SK-N-SH (cell line): ENCODE measurements around the gene ABCD2. TPM values are rescaled to one million over a fixed set of nuclear protein-coding genes. Genes with fewer than 3 reads are reported as not detected.

Experiments used
- CTCF ChIA-PET: fragments of 300-600, 350-600 bp; formaldehyde crosslinking; extraction: SDS; loops from one replicate; lab custom pipeline; 2021; lab: Yijun Ruan, JAX
- POLR2A ChIA-PET: fragments of 350-600 bp; sonication (Branson Sonifier 250); formaldehyde crosslinking; extraction: SDS; loops from one replicate; lab custom pipeline; 2020; ENCODE audit warnings: antibody characterized with exemption, inconsistent platforms; lab: Yijun Ruan, JAX
- DNase-seq: peaks from one replicate; pipeline ENCODE4 v3.0.0; 2012
- H2AFZ ChIP-seq: fragments of 200-600 bp; sonication (generic); 2 replicates; pipeline ENCODE4 v1.8.1; 2016; ENCODE audit warnings: antibody characterized with exemption, mild to moderate bottlenecking, low read depth
- H3F3A ChIP-seq: fragments of 200-600 bp; sonication (generic); replicated peaks from 2 replicates; pipeline ENCODE3; 2016; ENCODE audit warnings: antibody characterized with exemption, mild to moderate bottlenecking; ENCODE audit not compliant: insufficient read depth
- H3K27ac ChIP-seq, 2 experiments: fragments of 200-500 bp in 1 of 2; fragments of 200-600 bp in 1 of 2; sonication (Bioruptor generic) in 1 of 2; sonication (generic), shearing (Covaris generic) in 1 of 2; 2 replicates each; pipeline versions ENCODE4 v1.5.1 to v1.6.1; 2014 to 2016; ENCODE audit warnings: low read depth in 2 of 2, inconsistent platforms in 1 of 2, low read length in 1 of 2, mild to moderate bottlenecking in 1 of 2, mixed read lengths in 1 of 2
- H3K27me3 ChIP-seq: fragments of 200-600 bp; sonication (generic), shearing (Covaris generic); 2 replicates; pipeline ENCODE4 v1.6.1; 2016; ENCODE audit warnings: mixed run types; ENCODE audit not compliant: insufficient read depth
- H3K36me3 ChIP-seq, 2 experiments: fragments of 200-500 bp in 1 of 2; fragments of 200-600 bp in 1 of 2; sonication (Bioruptor generic) in 1 of 2; sonication (generic) in 1 of 2; replicated peaks in 1 of 2; 2 replicates each; pipeline versions ENCODE3 to v1.5.1; 2014 to 2016; ENCODE audit warnings: low read length in 1 of 2, mild to moderate bottlenecking in 1 of 2; ENCODE audit not compliant: insufficient read depth in 2 of 2, control insufficient read depth in 1 of 2
- H3K4me1 ChIP-seq, 2 experiments: fragments of 200-500 bp in 1 of 2; fragments of 200-600 bp in 1 of 2; sonication (Bioruptor generic) in 1 of 2; sonication (generic), shearing (Covaris generic) in 1 of 2; 2 replicates each; pipeline versions ENCODE4 v1.5.1 to v1.6.1; 2014 to 2016; ENCODE audit warnings: low read depth in 1 of 2, low read length in 1 of 2, mixed run types in 1 of 2; ENCODE audit not compliant: insufficient read depth in 2 of 2, control insufficient read depth in 1 of 2
- H3K4me2 ChIP-seq: fragments of 200-600 bp; sonication (generic), shearing (Covaris generic); 2 replicates; pipeline ENCODE4 v1.6.1; 2017; ENCODE audit warnings: mixed run types
- H3K4me3 ChIP-seq, 2 experiments: fragments of 200-500 bp in 1 of 2; fragments of 200-600 bp in 1 of 2; sonication (Bioruptor generic) in 1 of 2; sonication (generic), shearing (Covaris generic) in 1 of 2; 2 replicates each; pipeline versions ENCODE4 v1.5.1 to v1.8.1; 2014 to 2016; ENCODE audit warnings: low read depth in 2 of 2, inconsistent platforms in 1 of 2, low read length in 1 of 2, mild to moderate bottlenecking in 1 of 2, mixed read lengths in 1 of 2, moderate library complexity in 1 of 2
- H3K79me2 ChIP-seq: fragments of 200-600 bp; sonication (generic); 2 replicates; pipeline ENCODE4 v1.8.1; 2017; ENCODE audit warnings: mild to moderate bottlenecking; ENCODE audit not compliant: insufficient read depth
- H3K9ac ChIP-seq: fragments of 200-600 bp; sonication (generic); 2 replicates; pipeline ENCODE4 v1.6.1; 2017; ENCODE audit warnings: mixed run types
- H3K9me2 ChIP-seq: fragments of 200-600 bp; sonication (generic); 2 replicates; pipeline ENCODE4 v1.6.1; 2017; ENCODE audit warnings: mixed run types
- H3K9me3 ChIP-seq: fragments of 200-600 bp; sonication (generic); 2 replicates; pipeline ENCODE4 v1.6.1; 2017; ENCODE audit warnings: mixed run types, mild to moderate bottlenecking, moderate library complexity
- H4K20me1 ChIP-seq: fragments of 200-600 bp; sonication (generic); 2 replicates; pipeline ENCODE4 v1.6.1; 2017; ENCODE audit warnings: mild to moderate bottlenecking, mixed run types; ENCODE audit not compliant: insufficient read depth
- CHD2 ChIP-seq: fragments of 150-350 bp; IDR thresholded peaks from 2 replicates; pipeline ENCODE4 v1.6.1; 2018; ENCODE audit warnings: low read length; ENCODE audit not compliant: partially characterized antibody
- CTCF ChIP-seq: fragments of 200-600 bp; sonication (generic); IDR thresholded peaks from 2 replicates; pipeline ENCODE4 v1.6.1; 2017; ENCODE audit warnings: antibody characterized with exemption, mild to moderate bottlenecking, moderate library complexity
- EP300 ChIP-seq, 2 experiments: IDR thresholded peaks; 2 replicates each; pipeline versions ENCODE4 v1.4.0 to v1.6.1; 2012; ENCODE audit warnings: borderline replicate concordance in 1 of 2, low read depth in 1 of 2, low read length in 1 of 2
- EZH2phosphoT487 ChIP-seq: fragments of 200-600 bp; sonication (generic); IDR thresholded peaks from 2 replicates; pipeline ENCODE4 v1.6.1; 2017; ENCODE audit warnings: low read depth, mixed run types, mild to moderate bottlenecking, antibody characterized with exemption, moderate library complexity, borderline replicate concordance
- FOXM1 ChIP-seq: IDR thresholded peaks from 2 replicates; pipeline ENCODE4 v1.4.0; 2012; ENCODE audit warnings: low read depth, mild to moderate bottlenecking
- GABPA ChIP-seq: IDR thresholded peaks from 2 replicates; pipeline ENCODE4 v1.4.0; 2012; ENCODE audit warnings: low read depth, mild to moderate bottlenecking
- GATA2 ChIP-seq: sonication (generic); formaldehyde crosslinking; IDR thresholded peaks from 2 replicates; pipeline ENCODE4 v1.5.0; 2020; ENCODE audit warnings: mild to moderate bottlenecking, missing genetic modification reagents
- MEF2A ChIP-seq: IDR thresholded peaks from 2 replicates; pipeline ENCODE4 v1.4.0; 2012; ENCODE audit warnings: low read depth, borderline replicate concordance
- MXI1 ChIP-seq: IDR thresholded peaks from 2 replicates; pipeline ENCODE4 v1.6.1; 2012; ENCODE audit warnings: mild to moderate bottlenecking, low read depth, low read length, improper control_type of control experiment
- NFIC ChIP-seq: IDR thresholded peaks from 2 replicates; pipeline ENCODE4 v1.4.0; 2012; ENCODE audit warnings: borderline replicate concordance
- NRF1 ChIP-seq: IDR thresholded peaks from 2 replicates; pipeline ENCODE4 v1.6.1; 2012; ENCODE audit warnings: low read depth, mild to moderate bottlenecking, low read length
- PBX3 ChIP-seq: IDR thresholded peaks from 2 replicates; pipeline ENCODE4; 2012
- POLR2AphosphoS5 ChIP-seq: IDR thresholded peaks from 2 replicates; pipeline ENCODE4 v1.6.1; 2012; ENCODE audit warnings: low read depth, low read length
- RAD21 ChIP-seq: IDR thresholded peaks from 2 replicates; pipeline ENCODE4 v1.6.1; 2012; ENCODE audit warnings: mild to moderate bottlenecking, low read length
- RXRA ChIP-seq: IDR thresholded peaks from 2 replicates; pipeline ENCODE4 v1.4.0; 2012; ENCODE audit warnings: low read depth, mild to moderate bottlenecking, borderline replicate concordance
- SIN3A ChIP-seq: IDR thresholded peaks from 2 replicates; pipeline ENCODE4 v1.6.1; 2012; ENCODE audit warnings: low read depth, mild to moderate bottlenecking, low read length, moderate library complexity, borderline replicate concordance
- TAF1 ChIP-seq: IDR thresholded peaks from 2 replicates; pipeline ENCODE4 v1.6.1; 2012; ENCODE audit warnings: low read depth, mild to moderate bottlenecking, low read length, moderate library complexity, borderline replicate concordance
- TEAD4 ChIP-seq: IDR thresholded peaks from 2 replicates; pipeline ENCODE4 v1.4.0; 2012; ENCODE audit warnings: mild to moderate bottlenecking, borderline replicate concordance; ENCODE audit not compliant: insufficient read depth
- USF2 ChIP-seq: fragments of 150-350 bp; IDR thresholded peaks from 2 replicates; pipeline ENCODE4 v1.6.1; 2017; ENCODE audit warnings: antibody characterized with exemption, low read length, low read depth, borderline replicate concordance
- YY1 ChIP-seq: IDR thresholded peaks from 2 replicates; pipeline ENCODE4 v1.4.0; 2012; ENCODE audit warnings: low read depth, mild to moderate bottlenecking
- WGBS: methylation state at CpG from one replicate; pipeline ENCODE4 v1.1.6; 2017; ENCODE audit warnings: low lambda C conversion rate; 5-methylcytosine and 5-hydroxymethylcytosine counted together
- polyA plus RNA-seq, 3 experiments: library from polyadenylated mRNA; depleted of rRNA; stranded (reverse); fragments of >200 nt; gene quantifications; 2 replicates each; pipeline ENCODE4 v1.2.3, GENCODE V29; 2012
- TF ChIP-seq, protein P1 (sequence below): IDR thresholded peaks from 2 replicates; pipeline ENCODE4 v1.4.0; 2012; ENCODE audit warnings: low read depth, borderline replicate concordance

Gene ABCD2
- polyA plus RNA-seq, 1 of the 3 experiments (the other 2 are of a cell fraction): 0.02 TPM

GRCh38 chr12:39638178-39638577 lies 18.6 kb upstream of the ABCD2 start:
- Histone ChIP-seq H3K27me3 (no peaks in the 10 kb centered on the region), H3K36me3 (no peaks in the 10 kb centered on the region), H2AFZ (no peak overlapping the region), H3K27ac (no peak overlapping the region), H4K20me1 (no peaks in the 10 kb centered on the region), H3K9me3 (no peaks in the 10 kb centered on the region), H3K9ac (no peak overlapping the region), H3F3A (no peaks in the 10 kb centered on the region), H3K4me2 (no peak overlapping the region), H3K79me2 (no peaks in the 10 kb centered on the region), H3K9me2 (no peaks in the 10 kb centered on the region), H3K4me1 (no peaks in the 10 kb centered on the region), H3K4me3 (no peak overlapping the region)
- TF ChIP-seq RAD21: no peak
- no peak for TF ChIP-seq YY1
- TF ChIP-seq USF2: no peak
- no peak for TF ChIP-seq GATA2
- no peak for TF ChIP-seq TAF1
- TF ChIP-seq NRF1: no peak
- no peak for TF ChIP-seq GABPA
- no peak for TF ChIP-seq NFIC
- POLR2A ChIA-PET: no interaction called here
- DNase-seq: no peak
- CTCF ChIA-PET: no interaction called here

- no peak for DNase-seq
Measured at GRCh38 chr12:39632670-39633069, 13.1 kb upstream of the ABCD2 start.

GRCh38 chr12:39628836-39629235 lies 9.2 kb upstream of the ABCD2 start:
- H3K9me2 ChIP-seq: no peaks in the 10 kb centered on the region
- no peaks in the 10 kb centered on the region for H3K79me2 ChIP-seq
- no peaks in the 10 kb centered on the region for H3K27me3 ChIP-seq
- 37% methylated on average over 1 of the region's 1 CpG for WGBS
- no peak overlapping the region for H2AFZ ChIP-seq
- POLR2A ChIA-PET: no interaction called here
- H4K20me1 ChIP-seq: no peaks in the 10 kb centered on the region
- CTCF ChIA-PET: interaction anchor here (1.4 to 2.2 kb wide), 2 partner anchors 9 to 20 kb away, joined by 5 to 6 read pairs; partner anchors contain the start of gene ABCD2
- H3K27ac ChIP-seq: no peak overlapping the region
- no peaks in the 10 kb centered on the region for H3K9me3 ChIP-seq
- H3K4me1 ChIP-seq: no peaks in the 10 kb centered on the region
- no peak overlapping the region for H3K4me3 ChIP-seq
- DNase-seq: no peak
- no peaks in the 10 kb centered on the region for H3K36me3 ChIP-seq
- H3K9ac ChIP-seq: no peak overlapping the region
- H3K4me2 ChIP-seq: no peak overlapping the region
- no peaks in the 10 kb centered on the region for H3F3A ChIP-seq
- TF ChIP-seq EP300 (IDR thresholded peaks at IDR 0.05; ENCODE audit: borderline replicate concordance in 1 of 2, low read depth in 1 of 2, low read length in 1 of 2): no peak
- TF ChIP-seq EZH2phosphoT487: no peak
- TF ChIP-seq YY1: no peak
- TF ChIP-seq MEF2A: no peak
- TF ChIP-seq TEAD4: no peak
- no peak for TF ChIP-seq SIN3A
- no peak for TF ChIP-seq FOXM1
- no peak for TF ChIP-seq CTCF
- TF ChIP-seq POLR2AphosphoS5: no peak
- no peak for TF ChIP-seq CHD2
- TF ChIP-seq TAF1: no peak
- no peak for TF ChIP-seq PBX3

More at GRCh38 chr12:39632670-39633069, 13.1 kb upstream of the ABCD2 start:
- no peaks in the 10 kb centered on the region for H4K20me1 ChIP-seq
- H3K79me2 ChIP-seq: no peaks in the 10 kb centered on the region
- no peaks in the 10 kb centered on the region for H3K36me3 ChIP-seq
- no peak overlapping the region for H3K4me2 ChIP-seq
- no peak overlapping the region for H3K27ac ChIP-seq
- no peaks in the 10 kb centered on the region for H3K9me2 ChIP-seq
- no peaks in the 10 kb centered on the region for H3K4me1 ChIP-seq
- no peak overlapping the region for H3K9ac ChIP-seq
- ChIA-PET CTCF (interaction anchor here (1.4 kb wide), 1 partner anchor 13 kb away, joined by 4 read pairs; the partner anchor contains the start of gene ABCD2), POLR2A (no interaction called here)
- H3K27me3 ChIP-seq: no peaks in the 10 kb centered on the region
- no peaks in the 10 kb centered on the region for H3K9me3 ChIP-seq
- H3K4me3 ChIP-seq: no peak overlapping the region
- H2AFZ ChIP-seq: no peak overlapping the region
- TF ChIP-seq RXRA (no peak), MXI1 (no peak)
- TF ChIP-seq, protein P1, sequence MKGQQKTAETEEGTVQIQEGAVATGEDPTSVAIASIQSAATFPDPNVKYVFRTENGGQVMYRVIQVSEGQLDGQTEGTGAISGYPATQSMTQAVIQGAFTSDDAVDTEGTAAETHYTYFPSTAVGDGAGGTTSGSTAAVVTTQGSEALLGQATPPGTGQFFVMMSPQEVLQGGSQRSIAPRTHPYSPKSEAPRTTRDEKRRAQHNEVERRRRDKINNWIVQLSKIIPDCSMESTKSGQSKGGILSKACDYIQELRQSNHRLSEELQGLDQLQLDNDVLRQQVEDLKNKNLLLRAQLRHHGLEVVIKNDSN: no peak
- H3F3A ChIP-seq: no peaks in the 10 kb centered on the region
